CD4-positive, alpha-beta memory T cell (primary cell): ENCODE data around the gene NXPH2. TPM values are rescaled to one million over a fixed set of nuclear protein-coding genes. Genes with fewer than 3 reads are reported as not detected.
A peak's percentile ranks its signal among the peaks of the same experiment; 100 is the strongest.

Source experiments
- CTCF ChIA-PET: fragments of 350-600 bp; sonication (Branson Sonifier 250); formaldehyde crosslinking; loops from one replicate; lab custom pipeline; 2021; ENCODE audit warnings: inconsistent platforms; ENCODE audit not compliant: partially characterized antibody; lab: Charles Lee
- POLR2A ChIA-PET: fragments of 350-600 bp; sonication (Branson Sonifier 250); formaldehyde crosslinking; loops from one replicate; lab custom pipeline; 2021; ENCODE audit not compliant: partially characterized antibody; lab: Charles Lee
- DNase-seq, 5 donors: peaks; one replicate each; pipeline versions ENCODE4 v3.0.0 to v3.0.0-alpha.2; 2020 to 2022; ENCODE audit warnings: mixed read lengths in 1 of 5
- H3K27ac ChIP-seq: one replicate; pipeline ENCODE4 v1.7.0; 2013; ENCODE audit warnings: low read depth, low read length
- H3K27me3 ChIP-seq: 2 replicates; pipeline ENCODE4 v1.7.0; 2013; ENCODE audit warnings: mild to moderate bottlenecking, low read length, moderate library complexity; ENCODE audit not compliant: insufficient read depth
- H3K36me3 ChIP-seq: 2 replicates; pipeline ENCODE4 v1.7.0; 2013; ENCODE audit warnings: mild to moderate bottlenecking, low read length, moderate library complexity; ENCODE audit not compliant: insufficient read depth
- H3K4me1 ChIP-seq: 2 replicates; pipeline ENCODE4 v1.7.0; 2013; ENCODE audit warnings: mild to moderate bottlenecking, low read length, moderate library complexity; ENCODE audit not compliant: insufficient read depth
- H3K4me3 ChIP-seq, 2 donors: one replicate each; pipeline ENCODE4 v1.7.0; 2013; ENCODE audit warnings: low read length in 2 of 2, mild to moderate bottlenecking in 1 of 2
- H3K9me3 ChIP-seq, 2 donors: one replicate each; pipeline ENCODE4 v1.7.0; 2013; ENCODE audit warnings: low read length in 2 of 2, control low read depth in 1 of 2; ENCODE audit not compliant: control insufficient read depth in 1 of 2
- H3K27ac Mint-ChIP-seq, 7 donors: one replicate each; pipeline ENCODE4 v1.8.0; 2020 to 2021; ENCODE audit warnings: mixed read lengths in 7 of 7, mild to moderate bottlenecking in 6 of 7, inconsistent platforms in 3 of 7, moderate library complexity in 3 of 7
- H3K27me3 Mint-ChIP-seq, 2 donors: one replicate each; pipeline ENCODE4 v1.8.0; 2020 to 2021; ENCODE audit warnings: mixed read lengths in 2 of 2
- H3K36me3 Mint-ChIP-seq, 2 donors: one replicate each; pipeline ENCODE4 v1.8.0; 2020 to 2021; ENCODE audit warnings: mixed read lengths in 2 of 2, inconsistent platforms in 1 of 2, mild to moderate bottlenecking in 1 of 2
- H3K4me1 Mint-ChIP-seq, 4 donors: one replicate each; pipeline ENCODE4 v1.8.0; 2020 to 2021; ENCODE audit warnings: mixed read lengths in 4 of 4, mild to moderate bottlenecking in 1 of 4
- H3K4me3 Mint-ChIP-seq, 8 donors: one replicate each; pipeline ENCODE4 v1.8.0; 2020 to 2021; ENCODE audit warnings: mixed read lengths in 8 of 8, mild to moderate bottlenecking in 7 of 8, moderate library complexity in 6 of 8, inconsistent platforms in 3 of 8
- H3K9me3 Mint-ChIP-seq, 8 donors: one replicate each; pipeline ENCODE4 v1.8.0; 2020 to 2021; ENCODE audit warnings: mixed read lengths in 8 of 8, mild to moderate bottlenecking in 5 of 8, inconsistent platforms in 3 of 8, moderate library complexity in 1 of 8
- intact Hi-C: fragments of 100-400 bp; cut with micrococcal nuclease; formaldehyde crosslinking; loops from one replicate; pipeline ENCODE4 v1.15.1; 2023
- polyA plus RNA-seq, 2 donors: library from polyadenylated mRNA; unstranded; fragments of 300-500 nt; fragmentation: Illumina TruSeq; gene quantifications; one replicate each; pipeline ENCODE4 v1.2.3, GENCODE V29; 2021
- total RNA-seq, 2 experiments: library from RNA; stranded (reverse); gene quantifications; one replicate each; pipeline ENCODE4 v1.2.3, GENCODE V29; 2021

Gene NXPH2
- total and polyA plus RNA-seq, 4 experiments from 2014 or later, result not detected

GRCh38 chr2:138640921-138641676 is 139.1 kb downstream of the NXPH2 start:
- Mint-ChIP-seq H3K36me3 (no peaks in the 10 kb centered on the region), H3K27me3 (peaks cover 0 to 6% of the 10 kb centered on the region in 2 donors), H3K27ac (no peak overlapping the region), H3K4me1 (no peaks in the 10 kb centered on the region), H3K4me3 (no peak overlapping the region), H3K9me3 (no peaks in the 10 kb centered on the region)
- Histone ChIP-seq H3K4me1 (no peaks in the 10 kb centered on the region), H3K9me3 (no peaks in the 10 kb centered on the region), H3K4me3 (no peak overlapping the region), H3K36me3 (no peaks in the 10 kb centered on the region), H3K27ac (no peak overlapping the region), H3K27me3 (no peaks in the 10 kb centered on the region)
- ChIA-PET POLR2A (no interaction called here), CTCF (no interaction called here)
- DNase-seq, result no peak
- intact Hi-C loops, result no loop called here

- no peaks in the 10 kb centered on the region for H3K36me3 Mint-ChIP-seq
- no peaks in the 10 kb centered on the region for H3K27me3 ChIP-seq
- no peak for DNase-seq
- peaks cover 0 to 6% of the 10 kb centered on the region in 2 donors for H3K27me3 Mint-ChIP-seq
- H3K27ac ChIP-seq, result no peak overlapping the region
- intact Hi-C loops, result no loop called here
- H3K9me3 Mint-ChIP-seq, result peaks cover 0 to 3% (median 0%) of the 10 kb centered on the region in 8 donors
- no peaks in the 10 kb centered on the region for H3K4me1 ChIP-seq
- CTCF ChIA-PET, result no interaction called here
- H3K4me1 Mint-ChIP-seq, result no peaks in the 10 kb centered on the region
- H3K36me3 ChIP-seq, result no peaks in the 10 kb centered on the region
- POLR2A ChIA-PET, result interaction anchor here (0.6 kb wide), 1 partner anchor 11 kb away, joined by 8 read pairs; no protein-coding TSS in a partner anchor
- H3K9me3 ChIP-seq, result no peaks in the 10 kb centered on the region
- peak overlapping the region in 1 of 7 donors; percentile 42 for H3K27ac Mint-ChIP-seq
- no peak overlapping the region for H3K4me3 Mint-ChIP-seq
- H3K4me3 ChIP-seq, result no peak overlapping the region
Observed at GRCh38 chr2:138637686-138638085, 142.5 kb downstream of the NXPH2 start.

GRCh38 chr2:138637061-138637460 is 143.1 kb downstream of the NXPH2 start:
- H3K4me1 Mint-ChIP-seq, result no peaks in the 10 kb centered on the region
- H3K27me3 ChIP-seq, result no peaks in the 10 kb centered on the region
- no peak for DNase-seq
- peaks cover 0 to 2% of the 10 kb centered on the region in 2 donors for H3K27me3 Mint-ChIP-seq
- no peaks in the 10 kb centered on the region for H3K9me3 ChIP-seq
- intact Hi-C loops, result no loop called here
- H3K27ac ChIP-seq, result no peak overlapping the region
- H3K4me3 ChIP-seq, result no peak overlapping the region
- no peak overlapping the region for H3K27ac Mint-ChIP-seq
- POLR2A ChIA-PET, result no interaction called here
- H3K36me3 ChIP-seq, result no peaks in the 10 kb centered on the region
- CTCF ChIA-PET, result no interaction called here
- no peak overlapping the region for H3K4me3 Mint-ChIP-seq
- no peaks in the 10 kb centered on the region for H3K4me1 ChIP-seq
- H3K9me3 Mint-ChIP-seq, result peaks cover 0 to 4% (median 0%) of the 10 kb centered on the region in 8 donors
- H3K36me3 Mint-ChIP-seq, result no peaks in the 10 kb centered on the region

GRCh38 chr2:138633049-138633448 is 147.1 kb downstream of the NXPH2 start:
- Histone ChIP-seq H3K36me3 (no peaks in the 10 kb centered on the region), H3K9me3 (no peaks in the 10 kb centered on the region), H3K4me1 (no peaks in the 10 kb centered on the region), H3K4me3 (no peak overlapping the region), H3K27ac (no peak overlapping the region), H3K27me3 (no peaks in the 10 kb centered on the region)
- POLR2A ChIA-PET, result no interaction called here
- no peaks in the 10 kb centered on the region for H3K4me1 Mint-ChIP-seq
- intact Hi-C loops, result no loop called here
- H3K9me3 Mint-ChIP-seq, result peaks cover 0 to 4% (median 0%) of the 10 kb centered on the region in 8 donors
- H3K4me3 Mint-ChIP-seq, result no peak overlapping the region
- CTCF ChIA-PET, result no interaction called here
- peaks cover 0 to 2% of the 10 kb centered on the region in 2 donors for H3K27me3 Mint-ChIP-seq
- DNase-seq, result no peak
- no peaks in the 10 kb centered on the region for H3K36me3 Mint-ChIP-seq
- no peak overlapping the region for H3K27ac Mint-ChIP-seq

DNA sequence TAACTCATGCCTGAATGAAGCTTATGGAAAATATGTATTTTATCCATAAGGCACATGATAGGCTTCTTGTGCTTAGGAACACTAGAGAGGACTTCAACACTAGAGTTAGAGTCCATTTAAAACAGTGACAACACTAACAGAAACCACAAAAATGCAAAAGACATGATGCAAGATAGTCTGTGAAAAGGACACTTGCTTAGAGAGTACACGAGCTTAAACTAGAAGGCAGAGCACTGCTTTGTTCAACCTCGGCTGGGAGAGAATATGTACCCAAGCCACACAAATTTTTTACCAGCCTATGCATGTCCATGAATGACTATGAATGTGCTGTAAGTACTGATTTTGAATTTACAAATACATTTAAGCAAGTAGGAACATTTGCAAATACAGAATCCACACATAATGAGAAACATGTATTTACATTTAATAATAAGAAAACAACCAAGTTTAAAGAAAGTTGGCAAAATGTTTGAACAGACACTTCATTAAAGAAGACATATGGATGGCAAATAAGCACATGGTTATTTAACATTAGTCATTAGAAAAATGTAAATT is 148.0 kb downstream of the NXPH2 start:
- H3K4me1 ChIP-seq, result no peaks in the 10 kb centered on the region
- H3K27ac ChIP-seq, result no peak overlapping the region
- Mint-ChIP-seq H3K9me3 (peaks cover 0 to 4% (median 0%) of the 10 kb centered on the region in 8 donors), H3K27me3 (peaks cover 3 to 4% of the 10 kb centered on the region in 2 donors), H3K4me1 (no peaks in the 10 kb centered on the region), H3K27ac (no peak overlapping the region), H3K4me3 (no peak overlapping the region), H3K36me3 (no peaks in the 10 kb centered on the region)
- intact Hi-C loops, result no loop called here
- DNase-seq, result no peak
- ChIA-PET CTCF (no interaction called here), POLR2A (no interaction called here)
- H3K36me3 ChIP-seq, result no peaks in the 10 kb centered on the region
- H3K27me3 ChIP-seq, result no peaks in the 10 kb centered on the region
- H3K9me3 ChIP-seq, result no peaks in the 10 kb centered on the region
- H3K4me3 ChIP-seq, result no peak overlapping the region

DNA sequence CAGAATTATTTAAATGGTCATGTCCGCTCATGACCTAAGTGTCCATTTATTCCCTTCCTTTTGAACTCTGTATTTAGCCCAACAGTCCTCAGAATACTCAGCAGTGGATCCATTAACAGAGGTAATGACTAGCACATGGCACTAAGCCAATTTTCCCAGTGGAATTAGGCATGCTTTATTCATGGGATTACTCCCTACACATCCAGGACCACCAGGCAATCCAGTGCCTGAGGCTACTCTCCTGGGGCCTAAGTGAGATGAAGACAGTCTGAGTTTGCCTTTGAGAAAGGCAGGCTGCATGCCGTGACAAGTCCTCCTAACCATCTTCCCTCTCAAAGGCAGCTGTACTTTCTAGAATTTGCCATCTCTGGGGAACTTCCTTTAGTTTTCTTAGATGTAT is 150.0 kb downstream of the NXPH2 start:
- no peaks in the 10 kb centered on the region for H3K27me3 ChIP-seq
- H3K27ac ChIP-seq, result no peak overlapping the region
- Mint-ChIP-seq H3K4me3 (no peak overlapping the region), H3K4me1 (no peaks in the 10 kb centered on the region), H3K27ac (no peak overlapping the region), H3K9me3 (peaks cover 0 to 4% (median 0%) of the 10 kb centered on the region in 8 donors), H3K36me3 (no peaks in the 10 kb centered on the region), H3K27me3 (peaks cover 6 to 14% of the 10 kb centered on the region in 2 donors)
- no peak for DNase-seq
- intact Hi-C loops, result no loop called here
- ChIA-PET POLR2A (no interaction called here), CTCF (no interaction called here)
- no peaks in the 10 kb centered on the region for H3K4me1 ChIP-seq
- no peak overlapping the region for H3K4me3 ChIP-seq
- no peaks in the 10 kb centered on the region for H3K9me3 ChIP-seq
- no peaks in the 10 kb centered on the region for H3K36me3 ChIP-seq

DNA sequence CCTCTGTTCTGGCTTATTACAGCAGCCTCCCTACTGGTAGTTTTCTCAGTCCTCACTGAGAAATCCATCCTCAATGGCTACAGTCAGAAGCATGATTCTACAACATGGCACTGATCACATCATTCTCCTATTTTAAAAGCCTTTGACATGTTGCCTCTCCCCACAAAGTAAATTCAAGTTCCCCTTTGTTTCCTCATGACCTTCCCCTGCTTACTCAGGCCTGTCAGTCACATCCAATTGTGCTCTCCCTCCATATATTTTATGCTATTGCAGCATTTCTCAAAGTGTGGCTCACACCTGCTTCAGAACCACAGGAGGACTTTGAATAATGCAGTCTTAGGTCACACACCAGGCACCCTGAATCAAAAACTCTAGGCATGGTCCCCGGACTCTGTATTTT is 154.0 kb downstream of the NXPH2 start:
- H3K9me3 ChIP-seq, result no peaks in the 10 kb centered on the region
- H3K27me3 ChIP-seq, result no peaks in the 10 kb centered on the region
- DNase-seq, result no peak
- H3K4me3 ChIP-seq, result no peak overlapping the region
- Mint-ChIP-seq H3K36me3 (no peaks in the 10 kb centered on the region), H3K4me1 (peaks cover 0 to 1% (median 0%) of the 10 kb centered on the region in 4 donors), H3K27me3 (peaks cover 8 to 14% of the 10 kb centered on the region in 2 donors), H3K4me3 (no peak overlapping the region), H3K27ac (no peak overlapping the region), H3K9me3 (peaks cover 0 to 5% (median 0%) of the 10 kb centered on the region in 8 donors)
- intact Hi-C loops, result no loop called here
- POLR2A ChIA-PET, result interaction anchor here (0.6 kb wide), 1 partner anchor 12 kb away, joined by 8 read pairs; no protein-coding TSS in a partner anchor
- H3K36me3 ChIP-seq, result no peaks in the 10 kb centered on the region
- CTCF ChIA-PET, result no interaction called here
- H3K27ac ChIP-seq, result no peak overlapping the region
- no peaks in the 10 kb centered on the region for H3K4me1 ChIP-seq
